DMS153 (cell line): ENCODE measurements around the gene GRIN1.

Experiments used
- DNase-seq: peaks from one replicate; lab custom pipeline; 2025; lab: John Stamatoyannopoulos, UW

Gene GRIN1

DNA sequence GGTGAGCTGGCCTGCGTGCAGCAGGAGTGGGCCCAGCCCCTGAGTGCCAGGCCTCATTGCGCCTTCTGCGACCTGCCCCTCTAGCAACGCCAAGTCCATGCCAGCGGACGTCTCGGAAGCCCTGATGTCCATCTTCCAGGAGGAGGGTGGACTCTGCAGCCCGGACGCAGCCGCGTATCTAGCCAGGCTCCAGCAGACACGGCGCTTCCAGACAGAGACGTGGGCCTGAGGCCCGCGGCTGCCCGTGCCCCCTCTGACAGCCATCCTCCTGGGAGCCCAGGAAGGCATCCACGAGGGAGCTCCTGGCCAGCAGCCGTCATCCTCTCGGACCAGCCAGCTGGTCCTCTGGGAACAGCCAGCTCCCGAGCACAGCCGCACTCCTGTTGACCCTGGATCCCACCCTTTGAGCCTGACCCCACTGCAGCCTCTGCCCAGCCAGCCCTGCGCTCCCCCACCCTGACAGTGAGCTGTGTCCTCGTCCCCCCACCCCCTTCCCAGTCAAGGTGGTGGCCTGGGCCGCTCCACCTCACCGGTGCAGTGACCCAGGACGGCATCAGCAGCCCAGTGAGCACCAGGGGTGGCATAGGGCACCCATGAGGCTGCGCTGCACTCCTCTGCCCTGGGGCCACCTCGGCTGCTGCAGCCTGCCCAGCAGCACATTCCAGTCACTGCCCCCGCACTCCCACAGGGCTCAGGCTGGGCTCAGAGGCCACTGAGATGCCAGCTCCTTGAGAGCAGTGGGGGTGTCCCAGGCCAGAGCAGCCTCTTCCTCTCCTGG is 77.4 kb downstream of the GRIN1 start:
- DNase-seq: no peak

DNA sequence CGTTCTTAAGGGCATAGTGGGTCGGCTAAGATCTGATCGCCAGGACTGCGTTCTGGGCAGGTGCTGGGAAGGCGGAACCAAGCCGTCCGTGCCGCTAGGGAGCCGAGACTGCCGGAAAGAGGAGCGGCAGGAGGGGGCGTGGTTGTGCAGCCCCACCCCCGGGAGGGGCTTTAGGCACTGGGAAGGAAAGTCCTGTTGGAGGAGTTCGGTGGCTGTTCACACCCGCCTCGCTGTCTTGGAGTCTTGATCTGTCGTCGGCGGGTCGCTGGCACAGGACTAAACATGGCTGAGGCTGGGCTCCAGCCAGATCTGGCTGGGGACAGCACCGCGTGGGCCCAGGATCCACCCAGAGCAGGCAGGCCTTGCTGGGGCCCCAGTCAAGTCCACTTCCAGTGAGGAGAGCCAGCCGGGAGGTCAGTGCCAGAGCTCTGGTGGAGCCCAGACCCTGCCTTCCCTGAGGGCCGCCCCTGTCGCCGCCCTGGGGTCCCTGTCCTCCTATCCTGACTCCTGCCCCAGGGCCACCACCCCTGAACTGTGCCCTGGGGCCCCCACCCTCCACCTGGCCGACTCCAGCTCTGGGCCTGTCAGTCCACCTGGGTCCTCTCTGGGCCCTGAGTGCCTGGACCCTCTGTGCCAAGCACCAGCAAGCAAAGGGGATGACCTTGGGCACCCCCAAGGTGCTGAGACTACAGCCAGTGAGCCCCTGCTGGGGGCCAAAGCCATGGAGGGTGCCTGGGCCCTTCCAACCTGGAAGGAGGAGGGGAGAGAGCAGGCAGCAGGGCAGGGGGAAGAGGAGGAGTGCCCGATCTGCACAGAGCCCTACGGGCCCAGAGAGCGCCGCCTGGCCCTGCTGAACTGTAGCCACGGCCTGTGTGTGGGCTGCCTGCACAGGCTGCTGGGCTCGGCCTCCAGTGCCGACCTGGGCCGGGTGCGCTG is 78.6 kb downstream of the GRIN1 start:
- peak; percentile 43 for DNase-seq

DNA sequence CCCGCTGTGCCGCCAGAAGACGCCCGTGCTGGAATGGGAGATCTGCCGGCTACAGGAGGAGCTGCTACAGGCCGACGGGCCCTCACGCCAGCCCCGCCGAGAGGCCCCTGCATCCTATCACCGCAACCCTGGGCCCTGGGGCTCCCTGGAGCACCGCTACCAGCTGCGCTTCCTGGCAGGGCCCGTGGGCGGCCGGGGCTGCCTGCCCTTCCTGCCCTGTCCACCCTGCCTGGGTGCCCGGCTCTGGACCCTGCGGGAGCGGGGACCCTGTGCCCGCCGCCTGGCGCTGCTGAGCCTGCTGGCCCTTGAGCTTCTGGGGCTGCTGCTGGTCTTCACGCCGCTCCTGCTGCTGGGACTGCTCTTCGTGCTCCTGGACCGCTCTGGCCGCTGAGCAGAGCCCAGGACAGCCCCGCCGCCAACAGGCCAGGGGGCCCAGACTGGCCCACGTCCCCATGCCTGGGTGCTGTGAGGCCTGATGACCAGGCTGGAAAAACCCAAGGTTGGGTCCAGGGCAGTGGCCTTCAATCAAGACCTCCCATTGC is 79.3 kb downstream of the GRIN1 start:
- DNase-seq: no peak
